WTC11 (cell line): ENCODE data around the gene NAXD. TPM values are rescaled to one million over a fixed set of nuclear protein-coding genes. Genes with fewer than 3 reads are reported as not detected.

Experiments
- ATAC-seq: fragments of 200-7000 bp; cut with Tn5 transposase; 2 replicates; pipeline ENCODE4 v1.10.0; 2021; ENCODE audit warnings: mild to moderate bottlenecking, moderate library complexity
- CTCF ChIA-PET: fragments of 300-600 bp; sonication (Branson Sonifier 250); formaldehyde crosslinking; loops from one replicate; lab custom pipeline; 2021; ENCODE audit warnings: antibody characterized with exemption; lab: Charles Lee
- POLR2A ChIA-PET: fragments of 350-600 bp; sonication (Branson Sonifier 250); formaldehyde crosslinking; loops from one replicate; lab custom pipeline; 2021; ENCODE audit warnings: antibody characterized with exemption; lab: Charles Lee
- DNase-seq: peaks from one replicate; pipeline ENCODE4 v3.0.0; 2021; ENCODE audit warnings: low spot score
- H3K27ac Mint-ChIP-seq: 2 replicates; pipeline ENCODE4 v1.8.0; 2021; ENCODE audit warnings: mixed read lengths
- H3K27me3 Mint-ChIP-seq: 2 replicates; pipeline ENCODE4 v1.8.0; 2021; ENCODE audit warnings: low read depth, mild to moderate bottlenecking, moderate library complexity, mixed read lengths
- H3K36me3 Mint-ChIP-seq: 2 replicates; pipeline ENCODE4 v1.8.0; 2021; ENCODE audit warnings: mixed read lengths
- H3K4me1 Mint-ChIP-seq: 2 replicates; pipeline ENCODE4 v1.8.0; 2022; ENCODE audit warnings: mixed read lengths
- H3K4me3 Mint-ChIP-seq: 2 replicates; pipeline ENCODE4 v1.8.0; 2021; ENCODE audit warnings: mild to moderate bottlenecking, moderate library complexity, mixed read lengths
- H3K9me3 Mint-ChIP-seq: 2 replicates; pipeline ENCODE4 v1.8.0; 2021; ENCODE audit warnings: mixed read lengths
- AR ChIP-seq: fragments of 250-450 bp; sonication (Bioruptor Pico); IDR thresholded peaks from 2 replicates; pipeline ENCODE4 v1.9.0; 2021; ENCODE audit warnings: mild to moderate bottlenecking
- FOXK1 ChIP-seq: sonication (generic); formaldehyde crosslinking; IDR thresholded peaks from 2 replicates; pipeline ENCODE4 v1.8.0; 2022; ENCODE audit warnings: mild to moderate bottlenecking, moderate library complexity, missing genetic modification reagents
- GABPB1 ChIP-seq: sonication (generic); formaldehyde crosslinking; IDR thresholded peaks from 2 replicates; pipeline ENCODE4 v1.8.1; 2023; ENCODE audit warnings: mild to moderate bottlenecking, missing genetic modification reagents
- HMGA2 ChIP-seq: fragments of 250-450 bp; sonication (Bioruptor Pico); IDR thresholded peaks from 2 replicates; pipeline ENCODE4 v1.4.0; 2021; ENCODE audit warnings: mild to moderate bottlenecking, moderate library complexity
- JUN ChIP-seq: sonication (generic); formaldehyde crosslinking; IDR thresholded peaks from 2 replicates; pipeline ENCODE4 v1.8.0; 2023; ENCODE audit warnings: mild to moderate bottlenecking, missing genetic modification reagents
- MXD4 ChIP-seq: fragments of 250-450 bp; sonication (Bioruptor Pico); IDR thresholded peaks from 2 replicates; pipeline ENCODE4 v1.8.0; 2021; ENCODE audit warnings: mild to moderate bottlenecking, moderate library complexity, borderline replicate concordance
- PRDM15 ChIP-seq: sonication (generic); formaldehyde crosslinking; IDR thresholded peaks from 2 replicates; pipeline ENCODE4 v1.8.0; 2022; ENCODE audit warnings: missing genetic modification reagents
- RORB ChIP-seq: fragments of 250-450 bp; sonication (Bioruptor Pico); IDR thresholded peaks from 2 replicates; pipeline ENCODE4 v1.9.0; 2021; ENCODE audit warnings: mild to moderate bottlenecking
- SP1 ChIP-seq: sonication (generic); formaldehyde crosslinking; conservative IDR thresholded peaks from 2 replicates; pipeline ENCODE4 v1.8.1; 2022; ENCODE audit warnings: missing genetic modification reagents
- STAT6 ChIP-seq: sonication (generic); formaldehyde crosslinking; conservative IDR thresholded peaks from 2 replicates; pipeline ENCODE4 v1.8.1; 2023; ENCODE audit warnings: mild to moderate bottlenecking, low read depth, missing genetic modification reagents, moderate library complexity
- TEAD1 ChIP-seq: sonication (generic); formaldehyde crosslinking; IDR thresholded peaks from 2 replicates; pipeline ENCODE4 v1.8.0; 2022; ENCODE audit warnings: mild to moderate bottlenecking, missing genetic modification reagents
- ZNF138 ChIP-seq: sonication (generic); formaldehyde crosslinking; conservative IDR thresholded peaks from 2 replicates; pipeline ENCODE4 v1.8.1; 2022; ENCODE audit warnings: mild to moderate bottlenecking, moderate library complexity, missing genetic modification reagents
- ZNF396 ChIP-seq: fragments of 250-450 bp; sonication (Bioruptor Pico); IDR thresholded peaks from 2 replicates; pipeline ENCODE4 v1.8.0; 2021; ENCODE audit warnings: mild to moderate bottlenecking, moderate library complexity, borderline replicate concordance
- total RNA-seq: library from RNA; stranded (reverse); gene quantifications from 3 replicates; pipeline ENCODE4 v1.2.3, GENCODE V29; 2021

Gene NAXD
- total RNA-seq, 1 experiment from 2014 or later: 29.3 TPM

GRCh38 chr13:110620596-110620995 lies 5.3 kb downstream of the NAXD start:
- no peak for TF ChIP-seq PRDM15 (CRISPR knock-in tag)
- Mint-ChIP-seq H3K4me1 (peaks cover 27% of the 10 kb centered on the region), H3K9me3 (no peaks in the 10 kb centered on the region), H3K4me3 (no peak overlapping the region), H3K27ac (no peak overlapping the region), H3K27me3 (no peaks in the 10 kb centered on the region), H3K36me3 (peaks cover 3% of the 10 kb centered on the region; the same call in 1 of the 2 replicates)
- POLR2A ChIA-PET: interaction anchor here (0.7 kb wide), 3 partner anchors 24 to 92 kb away, joined by 3 to 5 read pairs (median 4); partner anchors contain the start of gene RAB20
- ATAC-seq (no peak), DNase-seq (no peak)
- CTCF ChIA-PET: interaction anchor here (0.9 to 1.5 kb wide), 3 partner anchors 24 to 165 kb away, joined by 3 to 5 read pairs (median 4); partner anchors contain the start of gene RAB20

- CTCF ChIA-PET: interaction anchor here (1.0 kb wide), 1 partner anchor 169 kb away, joined by 5 read pairs; no protein-coding TSS in a partner anchor
- ATAC-seq: peak; percentile 43
Observed at GRCh38 chr13:110624766-110625756, 9.7 kb downstream of the NAXD start.

More at GRCh38 chr13:110624766-110625756, 9.7 kb downstream of the NAXD start:
- H3K27ac Mint-ChIP-seq: peak overlapping the region; percentile 94
- no peak overlapping the region for H3K4me3 Mint-ChIP-seq
- peaks cover 16% of the 10 kb centered on the region for H3K36me3 Mint-ChIP-seq
- DNase-seq: no peak
- POLR2A ChIA-PET: no interaction called here
- no peaks in the 10 kb centered on the region for H3K9me3 Mint-ChIP-seq
- H3K27me3 Mint-ChIP-seq: no peaks in the 10 kb centered on the region
- TF ChIP-seq SP1 (CRISPR knock-in tag) (no peak), FOXK1 (CRISPR knock-in tag) (no peak), RORB (CRISPR knock-in tag) (no peak), ZNF138 (CRISPR knock-in tag) (no peak), HMGA2 (CRISPR knock-in tag) (no peak), GABPB1 (CRISPR knock-in tag) (no peak), TEAD1 (no peak), ZNF396 (CRISPR knock-in tag) (no peak), STAT6 (no peak), AR (no peak), JUN (CRISPR knock-in tag) (no peak), MXD4 (CRISPR knock-in tag) (no peak)
- peaks cover 8% of the 10 kb centered on the region for H3K4me1 Mint-ChIP-seq
